OCI-LY3 (cell line): ENCODE data around the gene GAB1.

ENCODE experiments used
- CTCF ChIP-seq: fragments of 200-600, 300-600 bp; sonication (generic); IDR thresholded peaks from 2 replicates; pipeline ENCODE4 v1.5.1; 2014; ENCODE audit warnings: antibody characterized with exemption, low read length, low read depth
- EZH2phosphoT487 ChIP-seq: fragments of 200-600 bp; shearing (Covaris generic); IDR thresholded peaks from 2 replicates; pipeline ENCODE4 v1.6.1; 2018; ENCODE audit warnings: antibody characterized with exemption, mixed run types, low read depth

- TF ChIP-seq CTCF (no peak), EZH2phosphoT487 (no peak)
These were observed 73.3 kb downstream of the GAB1 start for GRCh38 chr4:143410015-143410414.
